ACC112 (cell line): ENCODE data around the gene ASIC4.
A peak's percentile ranks its signal among the peaks of the same experiment; 100 is the strongest.

Experiments used
- H2AFZ ChIP-seq: fragments of 200-600 bp; sonication (generic); one replicate; pipeline ENCODE4 v1.6.0; 2017; ENCODE audit warnings: antibody characterized with exemption, low read length; ENCODE audit not compliant: unreplicated experiment
- H3K27ac ChIP-seq: fragments of 200-600 bp; sonication (generic); 2 replicates; pipeline ENCODE4 v1.5.1; 2014; ENCODE audit warnings: low read depth, mild to moderate bottlenecking, antibody characterized with exemption, low read length, moderate library complexity
- H3K27me3 ChIP-seq: fragments of 200-600 bp; sonication (generic); 2 replicates; pipeline ENCODE4 v1.6.1; 2014; ENCODE audit warnings: mild to moderate bottlenecking, antibody characterized with exemption, low read length, moderate library complexity, mixed read lengths; ENCODE audit not compliant: insufficient read depth
- H3K36me3 ChIP-seq: fragments of 200-600 bp; sonication (generic); 2 replicates; pipeline ENCODE4 v1.6.1; 2016; ENCODE audit warnings: mild to moderate bottlenecking, antibody characterized with exemption, low read length, moderate library complexity, mixed read lengths; ENCODE audit not compliant: insufficient read depth
- H3K4me1 ChIP-seq: fragments of 200-600 bp; sonication (generic); one replicate; pipeline ENCODE4 v1.6.1; 2016; ENCODE audit warnings: low read length, mixed read lengths; ENCODE audit not compliant: insufficient read depth, unreplicated experiment, control insufficient read depth
- H3K4me3 ChIP-seq: fragments of 200-600 bp; sonication (generic); 2 replicates; pipeline ENCODE4 v1.5.1; 2014; ENCODE audit warnings: mild to moderate bottlenecking, low read depth, low read length
- H3K79me2 ChIP-seq: fragments of 200-600 bp; sonication (generic); one replicate; pipeline ENCODE4 v1.6.0; 2016; ENCODE audit warnings: low read length; ENCODE audit not compliant: control insufficient read depth, unreplicated experiment, insufficient read depth

ASIC4 gene

GRCh38 chr2:219574484-219575311 lies 60.4 kb downstream of the ASIC4 start:
- Histone ChIP-seq H3K27me3 (peaks cover 4% of the 10 kb centered on the region; the same call in 1 of the 2 replicates), H3K4me3 (no peak overlapping the region), H3K27ac (no peak overlapping the region), H2AFZ (no peak overlapping the region), H3K36me3 (no peaks in the 10 kb centered on the region), H3K79me2 (peaks cover 3% of the 10 kb centered on the region), H3K4me1 (peaks cover 12% of the 10 kb centered on the region)

- H3K27ac ChIP-seq: no peak overlapping the region
- no peaks in the 10 kb centered on the region for H3K36me3 ChIP-seq
- peaks cover 7% of the 10 kb centered on the region for H3K4me1 ChIP-seq
- no peak overlapping the region for H3K4me3 ChIP-seq
- H3K27me3 ChIP-seq: peaks cover 4% of the 10 kb centered on the region; the same call in 1 of the 2 replicates
- no peak overlapping the region for H2AFZ ChIP-seq
- H3K79me2 ChIP-seq: no peaks in the 10 kb centered on the region
These were observed 61.6 kb downstream of the ASIC4 start for GRCh38 chr2:219575566-219576504.

- no peak overlapping the region for H3K4me3 ChIP-seq
- no peaks in the 10 kb centered on the region for H3K36me3 ChIP-seq
- peaks cover 4% of the 10 kb centered on the region; the same call in 1 of the 2 replicates for H3K27me3 ChIP-seq
- no peak overlapping the region for H2AFZ ChIP-seq
- no peak overlapping the region for H3K27ac ChIP-seq
- H3K79me2 ChIP-seq: no peaks in the 10 kb centered on the region
- peaks cover 3% of the 10 kb centered on the region for H3K4me1 ChIP-seq
These were observed 62.5 kb downstream of the ASIC4 start for GRCh38 chr2:219576505-219577388.

- H3K4me3 ChIP-seq: no peak overlapping the region
- H3K27me3 ChIP-seq: peaks cover 4% of the 10 kb centered on the region; the same call in 1 of the 2 replicates
- no peaks in the 10 kb centered on the region for H3K79me2 ChIP-seq
- H2AFZ ChIP-seq: peak overlapping the region; percentile 77
- H3K27ac ChIP-seq: no peak overlapping the region
- H3K36me3 ChIP-seq: no peaks in the 10 kb centered on the region
- no peaks in the 10 kb centered on the region for H3K4me1 ChIP-seq
These were observed 64.7 kb downstream of the ASIC4 start for GRCh38 chr2:219578811-219579613.

- Histone ChIP-seq H3K79me2 (no peaks in the 10 kb centered on the region), H3K4me1 (no peaks in the 10 kb centered on the region), H2AFZ (no peak overlapping the region), H3K27ac (no peak overlapping the region), H3K27me3 (peaks cover 11% of the 10 kb centered on the region; the same call in 1 of the 2 replicates), H3K36me3 (no peaks in the 10 kb centered on the region), H3K4me3 (no peak overlapping the region)
These were observed 67.1 kb downstream of the ASIC4 start for GRCh38 chr2:219581346-219581745.
